ENCODE measurements around the gene KIN. TPM values are rescaled to one million over a fixed set of nuclear protein-coding genes. Genes with fewer than 3 reads are reported as not detected.
"Not testable (repeated sequence)": the region's sequence is repeated elsewhere in the genome, so short reads cannot be mapped to it uniquely, and the experiment has no call there.

Gene KIN
- total RNA-seq, 1 experiment from 2014 or later = 15.8 TPM

- Histone ChIP-seq H3K27ac (no peak overlapping the region), H3K27me3 (replicated peaks) (no peaks in the 10 kb centered on the region), H3K36me3 (no peaks in the 10 kb centered on the region), H3K4me1 (replicated peaks) (no peaks in the 10 kb centered on the region), H3K4me3 (no peak overlapping the region), H3K9me3 (replicated peaks) (no peaks in the 10 kb centered on the region)
- DNase-seq (ENCODE audit: low read depth in 1 of 2, low spot score in 2 of 2) = no peak
Measured at GRCh38 chr10:7738536-7739407, 49.0 kb downstream of the KIN start.

GRCh38 chr10:7734821-7735220 is 53.0 kb downstream of the KIN start:
- Histone ChIP-seq H3K4me3 (no peak overlapping the region), H3K36me3 (no peaks in the 10 kb centered on the region; the same call in 1 of the 2 replicates), H3K27me3 (replicated peaks) (peaks cover 3% of the 10 kb centered on the region; the same call in 1 of the 2 replicates), H3K4me1 (replicated peaks) (no peaks in the 10 kb centered on the region), H3K27ac (no peak overlapping the region), H3K9me3 (replicated peaks) (no peaks in the 10 kb centered on the region)
- no peak for DNase-seq (ENCODE audit: low read depth in 1 of 2, low spot score in 2 of 2)

DNA sequence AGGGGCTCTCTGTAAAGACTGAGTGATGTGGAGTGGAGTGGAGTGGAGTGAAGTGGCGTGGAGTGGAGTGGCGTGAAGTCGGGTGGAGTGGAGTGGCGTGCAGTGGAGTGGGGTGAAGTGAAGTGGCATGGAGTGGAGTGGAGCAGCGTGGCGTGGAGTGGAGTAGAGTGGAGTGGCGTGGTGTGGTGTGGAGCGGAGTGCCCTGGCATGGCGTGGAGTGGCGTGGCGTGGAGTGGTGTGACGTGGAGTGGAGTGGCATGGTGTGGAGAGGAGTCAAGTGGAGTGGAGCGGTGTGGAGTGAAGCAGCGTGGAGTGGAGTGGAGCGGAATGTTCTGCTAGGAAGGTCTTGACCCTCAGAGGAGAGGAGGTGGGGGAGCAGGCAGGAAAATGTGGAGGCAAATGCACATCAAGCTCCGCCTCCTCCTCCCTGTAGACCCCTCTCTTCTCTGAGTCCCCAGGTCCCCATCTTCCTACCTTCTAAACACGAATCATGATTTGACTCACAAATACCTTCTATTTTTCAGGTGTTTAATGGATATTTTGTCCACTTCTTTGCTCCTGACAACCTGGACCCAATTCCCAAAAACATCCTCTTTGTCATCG is 64.8 kb downstream of the KIN start:
- Histone ChIP-seq H3K36me3 (no peaks in the 10 kb centered on the region), H3K9me3 (replicated peaks) (no peaks in the 10 kb centered on the region)

DNA sequence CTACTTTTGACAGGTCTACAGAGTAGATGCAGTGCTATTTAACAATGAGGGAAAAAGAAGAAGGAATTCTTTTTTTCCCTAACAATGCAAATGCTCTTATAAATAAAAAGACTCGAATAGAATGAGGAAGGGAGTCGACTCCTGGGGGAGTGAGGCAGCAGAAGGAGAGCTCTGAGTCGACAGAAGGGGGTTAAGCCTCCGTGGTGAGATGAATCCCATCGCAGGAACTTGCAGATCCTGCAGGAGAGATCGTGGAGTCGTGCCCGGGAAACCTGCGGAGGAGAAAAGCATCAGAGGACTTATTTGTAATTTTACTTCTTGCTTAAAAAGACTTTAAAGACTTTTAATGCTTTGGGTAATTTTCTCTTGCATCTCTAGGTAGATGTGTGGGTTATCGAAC is 67.3 kb downstream of the KIN start:
- H3K4me1 ChIP-seq (replicated peaks) = no peaks in the 10 kb centered on the region
- DNase-seq (ENCODE audit: low read depth in 1 of 2, low spot score in 2 of 2) = no peak
- H3K4me3 ChIP-seq = no peak overlapping the region
- no peaks in the 10 kb centered on the region for H3K9me3 ChIP-seq (replicated peaks)
- 0 out of 2 replicates have a peak, but pooled peaks cover 4% of the 10 kb centered on the region for H3K27me3 ChIP-seq (replicated peaks)
- no peaks in the 10 kb centered on the region for H3K36me3 ChIP-seq
- no peak overlapping the region for H3K27ac ChIP-seq

More for the DNA sequence above, 64.8 kb downstream of the KIN start:
- 0 out of 2 replicates have a peak, but pooled peaks cover 4% of the 10 kb centered on the region for H3K27me3 ChIP-seq (replicated peaks)
- no peak for DNase-seq (ENCODE audit: low read depth in 1 of 2, low spot score in 2 of 2)
- no peak overlapping the region for H3K27ac ChIP-seq
- no peak overlapping the region for H3K4me3 ChIP-seq
- no peaks in the 10 kb centered on the region for H3K4me1 ChIP-seq (replicated peaks)

DNA sequence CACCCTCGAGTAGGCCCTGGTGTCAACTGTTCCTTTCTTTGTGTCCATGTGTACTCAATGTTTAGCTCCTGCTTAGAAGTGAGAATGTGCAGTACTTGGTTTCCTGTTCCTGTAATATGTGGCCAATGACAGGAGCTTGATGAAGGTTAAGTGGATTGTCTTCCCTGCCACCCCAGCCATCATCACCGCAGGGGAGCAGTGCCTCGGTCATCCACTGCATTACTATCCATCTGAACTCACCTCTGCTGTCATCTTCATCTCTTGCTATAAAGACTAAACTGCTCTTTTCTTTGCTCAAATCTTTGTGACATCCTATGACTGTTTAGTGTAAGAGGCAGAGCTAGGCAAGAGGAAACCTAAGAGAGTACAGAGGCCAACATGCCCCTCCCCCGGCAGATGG is 69.1 kb downstream of the KIN start:
- Histone ChIP-seq H3K4me1 (replicated peaks) (no peaks in the 10 kb centered on the region), H3K36me3 (no peaks in the 10 kb centered on the region), H3K27ac (no peak overlapping the region), H3K4me3 (no peak overlapping the region), H3K27me3 (replicated peaks) (no peaks in the 10 kb centered on the region), H3K9me3 (replicated peaks) (no peaks in the 10 kb centered on the region)
- DNase-seq (ENCODE audit: low read depth in 1 of 2, low spot score in 2 of 2) = no peak

GRCh38 chr10:7717767-7718166 is 70.0 kb downstream of the KIN start:
- Histone ChIP-seq H3K9me3 (replicated peaks) (no peaks in the 10 kb centered on the region), H3K4me3 (no peak overlapping the region), H3K27ac (no peak overlapping the region)

DNA sequence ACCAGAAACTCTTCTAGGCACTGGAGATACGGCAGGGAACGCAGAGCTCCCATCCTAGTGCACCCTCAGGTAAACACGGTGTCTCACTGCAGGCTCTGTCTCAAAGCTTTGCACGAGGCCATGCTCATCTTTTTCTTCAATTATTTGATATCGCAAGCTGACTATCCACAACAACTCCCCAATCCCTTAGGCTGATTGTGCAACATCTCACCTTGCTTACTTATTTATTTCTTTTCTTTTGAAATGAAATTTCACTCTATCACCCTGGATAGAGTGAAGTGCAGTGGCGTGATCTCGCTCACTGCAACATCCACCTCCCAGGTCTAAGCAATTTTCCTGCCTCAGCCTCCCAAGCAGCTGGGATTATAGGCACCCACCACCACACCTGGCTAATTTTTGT is 72.3 kb downstream of the KIN start:
- H3K36me3 ChIP-seq = no peaks in the 10 kb centered on the region
- H3K4me1 ChIP-seq (replicated peaks) = no peaks in the 10 kb centered on the region
- H3K27ac ChIP-seq = no peak overlapping the region
- DNase-seq (ENCODE audit: low read depth in 1 of 2, low spot score in 2 of 2) = no peak
- H3K27me3 ChIP-seq (replicated peaks) = no peaks in the 10 kb centered on the region
- H3K9me3 ChIP-seq (replicated peaks) = no peaks in the 10 kb centered on the region
- no peak overlapping the region for H3K4me3 ChIP-seq

More at GRCh38 chr10:7717767-7718166, 70.0 kb downstream of the KIN start:
- H3K27me3 ChIP-seq (replicated peaks) = no peaks in the 10 kb centered on the region
- no peaks in the 10 kb centered on the region for H3K4me1 ChIP-seq (replicated peaks)
- no peaks in the 10 kb centered on the region for H3K36me3 ChIP-seq
- no peak for DNase-seq (ENCODE audit: low read depth in 1 of 2, low spot score in 2 of 2)

DNA sequence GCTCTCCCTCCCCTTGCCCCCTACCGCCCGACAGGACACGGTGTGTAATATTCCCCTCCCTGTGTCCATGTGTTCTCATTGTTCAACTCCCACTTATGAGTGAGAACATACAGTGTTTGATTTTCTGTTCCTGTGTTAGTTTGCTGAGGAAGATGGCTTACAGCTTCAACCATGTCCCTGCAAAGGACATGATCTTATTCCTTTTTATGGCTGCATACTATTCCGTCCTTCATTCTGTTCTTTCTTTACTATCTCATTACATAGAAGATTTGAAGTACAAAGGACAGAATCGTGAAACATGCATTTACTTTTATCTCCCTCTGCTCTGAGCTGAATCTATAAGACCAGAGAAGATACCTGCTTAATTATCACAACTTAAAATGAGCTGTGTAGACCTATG is 76.7 kb downstream of the KIN start:
- H3K36me3 ChIP-seq; H3K9me3 ChIP-seq (replicated peaks); H3K4me1 ChIP-seq (replicated peaks); H3K27ac ChIP-seq; H3K27me3 ChIP-seq (replicated peaks); H3K4me3 ChIP-seq; DNase-seq (ENCODE audit: low read depth in 1 of 2, low spot score in 2 of 2): not testable (repeated sequence)

- Histone ChIP-seq H3K36me3 (no peaks in the 10 kb centered on the region), H3K4me1 (replicated peaks) (no peaks in the 10 kb centered on the region), H3K4me3 (no peak overlapping the region), H3K27me3 (replicated peaks) (peaks cover 10% of the 10 kb centered on the region), H3K27ac (no peak overlapping the region), H3K9me3 (replicated peaks) (no peaks in the 10 kb centered on the region)
- DNase-seq (ENCODE audit: low read depth in 1 of 2, low spot score in 2 of 2) = no peak
Measured at GRCh38 chr10:7710446-7710845, 77.3 kb downstream of the KIN start.

- Histone ChIP-seq H3K36me3 (no peaks in the 10 kb centered on the region), H3K27me3 (replicated peaks) (peaks cover 10% of the 10 kb centered on the region), H3K9me3 (replicated peaks) (no peaks in the 10 kb centered on the region), H3K4me3 (no peak overlapping the region), H3K27ac (no peak overlapping the region), H3K4me1 (replicated peaks) (no peaks in the 10 kb centered on the region)
- no peak for DNase-seq (ENCODE audit: low read depth in 1 of 2, low spot score in 2 of 2)
Measured at GRCh38 chr10:7708832-7709231, 79.0 kb downstream of the KIN start.

- no peak for DNase-seq (ENCODE audit: low read depth in 1 of 2, low spot score in 2 of 2)
- no peaks in the 10 kb centered on the region for H3K9me3 ChIP-seq (replicated peaks)
- no peaks in the 10 kb centered on the region for H3K36me3 ChIP-seq
- H3K27me3 ChIP-seq (replicated peaks) = peaks cover 14% of the 10 kb centered on the region
- no peaks in the 10 kb centered on the region for H3K4me1 ChIP-seq (replicated peaks)
- no peak overlapping the region for H3K4me3 ChIP-seq
- no peak overlapping the region for H3K27ac ChIP-seq
Measured at GRCh38 chr10:7707858-7708622, 79.8 kb downstream of the KIN start.

GRCh38 chr10:7707102-7707501 is 80.7 kb downstream of the KIN start:
- Histone ChIP-seq H3K9me3 (replicated peaks) (no peaks in the 10 kb centered on the region), H3K27ac (no peak overlapping the region), H3K4me1 (replicated peaks) (no peaks in the 10 kb centered on the region), H3K36me3 (no peaks in the 10 kb centered on the region), H3K4me3 (no peak overlapping the region), H3K27me3 (replicated peaks) (peaks cover 14% of the 10 kb centered on the region)
- no peak for DNase-seq (ENCODE audit: low read depth in 1 of 2, low spot score in 2 of 2)

- Histone ChIP-seq H3K36me3 (no peaks in the 10 kb centered on the region), H3K27ac (no peak overlapping the region), H3K4me3 (no peak overlapping the region), H3K4me1 (replicated peaks) (no peaks in the 10 kb centered on the region), H3K27me3 (replicated peaks) (peaks cover 14% of the 10 kb centered on the region), H3K9me3 (replicated peaks) (no peaks in the 10 kb centered on the region)
- DNase-seq (ENCODE audit: low read depth in 1 of 2, low spot score in 2 of 2) = no peak
Measured at GRCh38 chr10:7706534-7707073, 81.2 kb downstream of the KIN start.
